Right lobe of liver (tissue), 4 donors: Measurements from ENCODE around the gene TFF3.

Experiments used
- POLR2A ChIP-seq: fragments of 450-650 bp; IDR thresholded peaks from one replicate; pipeline ENCODE4 v1.6.1; 2017; ENCODE audit warnings: antibody characterized with exemption, mild to moderate bottlenecking
- TF ChIP-seq, protein P1 (sequence below), 4 donors: fragments of 200-600 bp in 3 of 4; fragments of 450-650 bp in 1 of 4; IDR thresholded peaks; one replicate each; pipeline versions ENCODE4 v1.5.1 to v1.8.0; 2016 to 2022; ENCODE audit warnings: antibody characterized with exemption in 4 of 4, mild to moderate bottlenecking in 2 of 4
- donor health status: DM: no; HTN: no; CAD: no.
- donor health status: DM: no; HTN: no; CAD: no.
- donor health status: DM: no; HTN: yes; CAD: no.

DNA sequence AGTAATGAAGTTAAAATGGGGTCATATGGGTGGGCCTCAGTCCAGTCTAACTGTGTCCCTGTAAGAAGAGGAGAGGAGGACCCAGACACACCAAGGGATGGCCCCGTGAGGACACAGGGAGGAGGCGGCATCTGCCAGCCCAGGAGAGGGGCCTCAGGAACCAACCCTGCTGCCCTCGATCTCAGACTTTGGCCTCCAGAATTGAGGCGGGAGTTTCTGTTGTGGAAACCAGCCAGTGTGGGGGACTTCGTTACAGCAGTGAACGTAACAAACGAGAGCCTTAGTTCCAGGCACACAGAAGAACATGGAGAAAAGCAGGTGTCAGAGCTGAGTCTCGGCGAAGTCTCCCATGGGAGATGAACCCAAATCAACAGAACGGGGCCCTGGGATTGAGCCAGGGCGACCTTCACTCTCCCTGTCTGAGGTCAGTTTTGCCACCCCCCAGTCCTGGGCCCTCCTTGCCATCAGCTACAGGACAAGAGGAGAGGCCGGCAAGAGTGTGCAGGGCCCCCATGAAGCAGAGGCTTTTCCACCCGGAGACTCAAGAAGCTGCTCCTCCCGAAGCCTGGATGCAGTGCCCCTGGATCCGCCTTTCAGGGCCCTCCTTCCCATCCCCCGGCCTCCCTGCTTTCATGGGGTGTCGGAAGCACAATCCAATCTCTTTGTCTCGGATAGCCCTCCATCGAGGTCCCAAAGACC lies 36.6 kb downstream of the TFF3 start:
- no peak for TF ChIP-seq POLR2A
- TF ChIP-seq, protein P1, sequence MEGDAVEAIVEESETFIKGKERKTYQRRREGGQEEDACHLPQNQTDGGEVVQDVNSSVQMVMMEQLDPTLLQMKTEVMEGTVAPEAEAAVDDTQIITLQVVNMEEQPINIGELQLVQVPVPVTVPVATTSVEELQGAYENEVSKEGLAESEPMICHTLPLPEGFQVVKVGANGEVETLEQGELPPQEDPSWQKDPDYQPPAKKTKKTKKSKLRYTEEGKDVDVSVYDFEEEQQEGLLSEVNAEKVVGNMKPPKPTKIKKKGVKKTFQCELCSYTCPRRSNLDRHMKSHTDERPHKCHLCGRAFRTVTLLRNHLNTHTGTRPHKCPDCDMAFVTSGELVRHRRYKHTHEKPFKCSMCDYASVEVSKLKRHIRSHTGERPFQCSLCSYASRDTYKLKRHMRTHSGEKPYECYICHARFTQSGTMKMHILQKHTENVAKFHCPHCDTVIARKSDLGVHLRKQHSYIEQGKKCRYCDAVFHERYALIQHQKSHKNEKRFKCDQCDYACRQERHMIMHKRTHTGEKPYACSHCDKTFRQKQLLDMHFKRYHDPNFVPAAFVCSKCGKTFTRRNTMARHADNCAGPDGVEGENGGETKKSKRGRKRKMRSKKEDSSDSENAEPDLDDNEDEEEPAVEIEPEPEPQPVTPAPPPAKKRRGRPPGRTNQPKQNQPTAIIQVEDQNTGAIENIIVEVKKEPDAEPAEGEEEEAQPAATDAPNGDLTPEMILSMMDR (IDR thresholded peaks at IDR 0.05), result no peak
